IgD-negative memory B cell (primary cell): ENCODE measurements around the gene PTK7. TPM values are rescaled to one million over a fixed set of nuclear protein-coding genes. Genes with fewer than 3 reads are reported as not detected.

Experiments
- H3K27ac Mint-ChIP-seq, 3 donors: one replicate each; pipeline ENCODE4 v1.8.0; 2020 to 2022; ENCODE audit warnings: mild to moderate bottlenecking in 3 of 3, mixed read lengths in 3 of 3, moderate library complexity in 1 of 3
- H3K27me3 Mint-ChIP-seq: one replicate; pipeline ENCODE4 v1.8.0; 2021; ENCODE audit warnings: mixed read lengths
- H3K36me3 Mint-ChIP-seq: one replicate; pipeline ENCODE4 v1.8.0; 2020; ENCODE audit warnings: mild to moderate bottlenecking, mixed read lengths
- H3K4me1 Mint-ChIP-seq, 3 donors: one replicate each; pipeline ENCODE4 v1.8.0; 2020 to 2022; ENCODE audit warnings: mixed read lengths in 3 of 3, mild to moderate bottlenecking in 1 of 3
- H3K4me3 Mint-ChIP-seq, 4 donors: one replicate each; pipeline ENCODE4 v1.8.0; 2020 to 2022; ENCODE audit warnings: mild to moderate bottlenecking in 4 of 4, mixed read lengths in 4 of 4, moderate library complexity in 3 of 4
- H3K9me3 Mint-ChIP-seq, 3 donors: one replicate each; pipeline ENCODE4 v1.8.0; 2020 to 2021; ENCODE audit warnings: mixed read lengths in 3 of 3, mild to moderate bottlenecking in 1 of 3
- polyA plus RNA-seq: library from polyadenylated mRNA; unstranded; fragments of 300-500 nt; fragmentation: Illumina TruSeq; gene quantifications from one replicate; pipeline ENCODE4 v1.2.3, GENCODE V29; 2021

The PTK7 gene
- polyA plus RNA-seq, 1 donor from 2014 or later: not detected

DNA sequence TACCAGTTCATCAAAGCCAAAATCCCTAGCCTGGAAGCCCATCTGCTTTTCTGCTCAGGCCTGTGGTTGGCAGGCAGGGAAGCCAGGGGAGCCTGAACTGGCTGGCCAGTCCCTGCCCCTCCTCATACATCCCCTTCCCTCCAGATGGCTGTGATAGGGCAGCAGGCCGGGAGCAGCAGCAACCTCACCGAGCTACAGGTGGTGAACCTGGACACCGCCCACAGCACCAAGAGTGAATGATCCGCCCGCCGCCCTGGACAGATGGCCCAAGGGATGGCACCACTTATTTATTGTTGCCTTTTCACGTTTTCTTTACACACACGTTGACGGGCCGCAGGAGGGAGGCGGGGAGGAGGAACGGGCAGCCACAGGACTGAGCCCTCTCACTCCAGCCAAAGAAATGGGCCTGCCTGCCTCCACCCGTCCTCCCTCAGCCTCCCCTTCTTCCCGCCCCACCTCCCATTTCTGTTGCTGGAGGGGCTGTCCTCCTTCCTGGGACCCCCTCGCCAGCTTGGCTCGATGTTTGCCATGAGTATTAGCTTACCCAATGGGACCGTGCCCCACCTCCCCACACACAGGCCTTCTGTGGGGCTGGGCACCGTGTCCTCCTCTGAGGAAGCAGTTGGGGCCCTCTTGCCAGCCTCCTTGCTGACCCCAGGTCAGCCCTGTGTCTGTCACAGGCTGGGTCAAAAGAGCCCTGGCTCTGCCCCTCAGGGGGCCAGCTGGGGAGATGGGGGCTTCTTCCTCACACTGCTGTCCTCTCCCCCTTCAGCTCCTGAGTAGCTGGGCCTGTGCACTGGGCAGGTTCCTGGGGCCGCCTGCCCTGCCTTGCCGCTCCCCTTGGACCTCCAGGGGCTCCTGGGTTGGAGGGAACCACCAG is 103.1 kb downstream of the PTK7 start:
- Mint-ChIP-seq H3K27ac (peak overlapping the region; percentile 3 to 75 (median 39)), H3K4me3 (peak overlapping the region in 3 of 4 donors; percentile 21 to 61 (median 28)), H3K27me3 (no peaks in the 10 kb centered on the region), H3K36me3 (peaks cover 9% of the 10 kb centered on the region), H3K9me3 (no peaks in the 10 kb centered on the region), H3K4me1 (peaks cover 26 to 33% (median 32%) of the 10 kb centered on the region in 3 donors)

DNA sequence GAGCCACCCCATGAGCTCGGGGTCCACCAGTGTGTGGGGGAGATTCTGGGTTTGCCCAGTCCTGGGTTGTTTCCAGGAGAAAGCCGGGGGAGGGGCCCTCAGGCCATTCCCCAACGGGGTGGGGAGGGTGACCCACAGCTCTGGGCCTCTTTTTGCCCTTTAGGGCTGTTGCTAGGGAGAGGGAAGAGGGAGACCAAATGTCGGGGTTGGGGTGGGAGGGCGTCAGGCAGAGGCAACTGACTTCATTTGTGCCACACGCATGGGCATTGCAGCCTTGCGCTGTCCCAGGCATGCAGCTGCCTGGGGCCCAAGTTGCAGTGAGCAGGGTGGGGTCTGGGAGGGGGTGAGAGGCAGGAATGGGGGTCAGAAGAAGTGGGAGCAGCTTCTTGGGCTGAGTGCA is 103.9 kb downstream of the PTK7 start:
- no peaks in the 10 kb centered on the region for H3K27me3 Mint-ChIP-seq
- peaks cover 24 to 33% (median 27%) of the 10 kb centered on the region in 3 donors for H3K4me1 Mint-ChIP-seq
- no peak overlapping the region for H3K4me3 Mint-ChIP-seq
- H3K9me3 Mint-ChIP-seq: no peaks in the 10 kb centered on the region
- H3K36me3 Mint-ChIP-seq: peaks cover 10% of the 10 kb centered on the region
- peak overlapping the region in 1 of 3 donors; percentile 39 for H3K27ac Mint-ChIP-seq

DNA sequence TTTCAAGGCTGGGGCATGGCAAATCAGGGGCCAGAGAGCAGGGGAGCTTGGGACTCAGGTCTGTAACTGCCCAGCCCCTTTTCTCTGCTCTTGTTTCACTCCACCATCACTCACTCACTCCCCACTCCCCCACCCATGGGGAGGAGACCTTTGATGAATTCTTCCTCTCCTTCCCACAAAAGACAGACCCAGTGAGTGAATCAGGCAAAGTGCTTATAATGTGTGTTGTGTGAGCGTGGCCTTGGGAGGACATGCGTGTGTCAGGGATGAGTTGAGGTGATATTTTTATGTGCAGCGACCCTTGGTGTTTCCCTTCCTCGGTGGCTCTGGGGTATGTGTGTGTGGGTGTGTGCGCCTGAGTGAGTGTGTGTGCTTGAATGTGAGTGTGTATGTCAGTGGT is 104.9 kb downstream of the PTK7 start:
- no peaks in the 10 kb centered on the region for H3K27me3 Mint-ChIP-seq
- peaks cover 13% of the 10 kb centered on the region for H3K36me3 Mint-ChIP-seq
- H3K4me3 Mint-ChIP-seq: peak overlapping the region; percentile 0 to 95 (median 80)
- H3K4me1 Mint-ChIP-seq: peaks cover 25 to 34% (median 30%) of the 10 kb centered on the region in 3 donors
- H3K9me3 Mint-ChIP-seq: no peaks in the 10 kb centered on the region
- H3K27ac Mint-ChIP-seq: peak overlapping the region; percentile 31 to 90 (median 85)

DNA sequence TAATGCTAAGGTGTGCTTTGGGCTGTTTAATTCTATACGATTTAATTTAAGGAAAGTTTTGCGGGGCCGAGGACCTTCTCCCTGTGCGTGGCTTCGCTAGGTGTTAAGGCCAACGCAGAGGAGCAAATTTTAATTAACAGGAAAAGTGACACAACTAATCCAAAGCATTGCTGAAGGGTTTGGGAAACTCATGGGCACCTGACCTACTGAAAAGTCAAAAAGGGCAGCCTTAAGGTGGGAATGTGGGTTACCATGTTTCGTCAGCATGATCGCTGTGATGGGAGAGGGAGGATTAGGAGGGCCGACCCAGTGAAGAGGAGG is 105.5 kb downstream of the PTK7 start:
- H3K36me3 Mint-ChIP-seq: peaks cover 17% of the 10 kb centered on the region
- H3K27ac Mint-ChIP-seq: peak overlapping the region; percentile 85 to 96 (median 89)
- no peaks in the 10 kb centered on the region for H3K9me3 Mint-ChIP-seq
- peaks cover 29 to 38% (median 30%) of the 10 kb centered on the region in 3 donors for H3K4me1 Mint-ChIP-seq
- peak overlapping the region; percentile 70 to 96 (median 92) for H3K4me3 Mint-ChIP-seq
- H3K27me3 Mint-ChIP-seq: no peaks in the 10 kb centered on the region

DNA sequence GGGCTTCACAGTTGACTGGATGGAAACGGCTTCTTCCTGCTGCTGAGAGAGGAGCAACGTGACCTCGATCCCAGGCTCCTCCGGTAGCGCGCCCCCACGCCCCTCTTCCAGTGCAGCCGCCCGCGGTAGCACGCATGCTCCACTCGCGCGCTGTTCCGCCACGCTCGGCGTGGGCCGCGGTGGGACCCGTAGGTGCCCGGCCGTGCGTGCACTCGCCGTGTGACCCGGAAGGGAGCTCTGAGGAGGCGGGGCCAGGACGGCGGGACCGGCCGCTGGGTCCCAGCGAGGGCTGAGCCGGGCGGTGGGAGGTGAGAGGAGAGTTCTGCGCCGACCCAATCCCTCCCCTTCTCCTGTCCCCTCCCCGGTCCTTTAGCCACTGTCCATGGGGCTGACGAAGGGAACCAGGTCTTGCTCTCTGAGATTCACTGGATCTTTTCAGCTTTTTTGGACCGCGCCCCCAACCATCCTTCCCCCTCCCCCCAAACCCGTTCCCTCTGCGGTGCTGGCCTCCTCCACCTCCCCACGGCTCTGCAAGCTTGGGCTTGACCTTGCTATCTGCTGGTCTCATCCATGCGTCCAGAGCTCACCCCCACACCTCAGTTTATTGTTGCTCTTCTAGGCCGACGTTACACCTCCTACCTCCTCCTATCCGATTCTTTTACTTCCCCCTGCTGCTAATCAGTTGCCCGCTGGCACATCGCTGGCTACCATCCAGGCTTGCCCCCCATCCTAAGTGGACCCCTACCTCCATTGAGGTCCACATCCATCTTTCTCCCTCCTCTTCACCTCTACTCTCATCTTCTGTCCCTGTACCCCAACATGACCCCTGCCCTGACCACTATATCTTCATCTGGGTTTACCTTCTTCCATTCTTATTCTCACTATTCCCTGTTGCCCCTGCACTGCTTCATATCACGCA is 106.1 kb downstream of the PTK7 start, which contains the start of gene CUL9:
TSS of gene CUL9 (plus strand) at position 255 of the 919 bp plus-strand sequence. CDS start 2,115 bp downstream, outside the sequence.
- Mint-ChIP-seq H3K4me3 (peak within 1 kb of the TSS; percentile 70 to 96 (median 92)), H3K27ac (peak within 1 kb of the TSS; percentile 85 to 96 (median 89)), H3K9me3 (no peaks in the 10 kb centered on the region), H3K27me3 (no peaks in the 10 kb centered on the region), H3K4me1 (peaks cover 29 to 38% (median 30%) of the 10 kb centered on the region in 3 donors), H3K36me3 (peaks cover 17% of the 10 kb centered on the region)

DNA sequence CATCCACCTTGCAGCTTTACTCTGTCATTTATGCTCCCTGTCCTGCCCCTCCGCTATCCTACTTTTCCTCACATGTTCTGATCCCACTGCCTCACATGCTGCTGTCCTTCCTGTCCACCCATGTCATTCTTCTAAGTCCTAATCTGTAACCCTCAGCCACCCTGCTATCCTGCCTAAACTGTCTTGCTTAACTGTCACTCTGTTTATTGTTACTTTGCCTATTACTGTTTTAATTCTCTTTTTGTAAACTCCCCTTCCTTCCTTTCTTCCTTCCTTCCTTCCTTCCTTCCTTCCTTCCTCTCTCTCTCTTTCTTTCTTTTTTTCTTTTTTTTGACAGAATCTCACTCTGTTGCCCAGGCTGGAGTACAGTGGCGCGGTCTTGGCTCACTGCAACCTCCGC is 107.3 kb downstream of the PTK7 start:
- Mint-ChIP-seq H3K4me3 (peak overlapping the region; percentile 53 to 96 (median 82)), H3K27me3 (no peaks in the 10 kb centered on the region), H3K36me3 (peaks cover 16% of the 10 kb centered on the region), H3K4me1 (peaks cover 29 to 38% (median 30%) of the 10 kb centered on the region in 3 donors), H3K9me3 (no peaks in the 10 kb centered on the region), H3K27ac (peak overlapping the region; percentile 31 to 96 (median 85))

DNA sequence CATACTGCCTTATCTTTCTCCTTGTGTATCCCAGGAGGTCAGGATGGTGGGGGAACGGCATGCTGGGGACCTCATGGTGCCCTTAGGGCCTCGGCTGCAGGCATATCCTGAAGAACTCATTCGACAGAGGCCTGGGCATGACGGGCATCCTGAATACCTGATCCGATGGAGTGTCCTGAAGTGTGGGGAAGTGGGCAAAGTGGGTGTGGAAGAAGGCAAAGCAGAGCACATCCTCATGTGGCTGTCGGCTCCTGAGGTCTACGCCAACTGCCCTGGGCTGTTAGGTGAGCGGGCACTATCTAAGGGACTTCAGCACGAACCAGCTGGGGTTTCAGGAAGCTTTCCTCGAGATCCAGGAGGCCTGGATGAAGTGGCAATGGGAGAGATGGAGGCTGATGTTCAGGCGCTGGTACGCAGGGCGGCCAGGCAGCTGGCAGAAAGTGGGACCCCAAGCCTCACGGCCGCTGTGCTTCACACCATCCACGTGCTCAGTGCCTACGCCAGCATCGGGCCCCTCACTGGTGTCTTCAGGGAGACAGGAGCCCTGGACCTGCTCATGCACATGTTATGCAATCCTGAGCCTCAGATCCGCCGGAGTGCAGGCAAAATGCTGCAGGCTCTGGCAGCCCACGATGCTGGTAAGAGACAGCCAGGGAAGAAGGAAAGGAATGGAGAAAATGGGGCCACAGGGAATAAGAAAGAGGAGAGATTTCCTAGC is 108.3 kb downstream of the PTK7 start:
- peaks cover 13% of the 10 kb centered on the region for H3K36me3 Mint-ChIP-seq

DNA sequence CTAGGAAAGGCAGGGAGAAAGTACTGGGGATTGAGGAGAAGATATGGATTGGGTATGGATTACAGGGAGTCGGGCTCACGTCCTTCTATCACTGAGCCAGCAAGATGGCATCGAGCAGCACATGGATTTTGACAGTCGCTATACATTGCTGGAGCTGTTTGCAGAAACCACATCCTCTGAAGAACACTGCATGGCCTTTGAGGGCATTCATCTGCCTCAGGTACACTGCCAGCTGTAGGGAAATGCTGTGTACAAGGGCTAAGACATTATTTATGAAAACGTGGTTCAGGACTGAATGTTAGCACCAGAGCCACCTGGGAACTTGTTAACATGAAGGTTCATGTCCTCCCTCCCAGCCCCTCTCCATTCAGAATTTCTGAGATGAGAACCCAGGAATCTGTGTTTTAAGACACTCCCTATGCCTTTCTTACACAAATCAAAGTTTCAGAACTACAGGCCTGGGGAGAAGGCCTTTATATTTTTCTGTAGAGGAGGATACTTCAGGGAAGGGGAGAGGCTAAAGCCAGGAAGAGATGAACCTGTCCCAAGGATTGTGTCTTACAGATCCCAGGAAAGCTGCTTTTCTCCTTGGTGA is 109.4 kb downstream of the PTK7 start:
- H3K4me1 Mint-ChIP-seq: peaks cover 30 to 43% (median 37%) of the 10 kb centered on the region in 3 donors
- H3K36me3 Mint-ChIP-seq: peaks cover 13% of the 10 kb centered on the region
- H3K27me3 Mint-ChIP-seq: no peaks in the 10 kb centered on the region
- H3K9me3 Mint-ChIP-seq: no peaks in the 10 kb centered on the region
- peak overlapping the region in 1 of 4 donors; percentile 13 for H3K4me3 Mint-ChIP-seq
- H3K27ac Mint-ChIP-seq: no peak overlapping the region

More for the DNA sequence above, 108.3 kb downstream of the PTK7 start:
- Mint-ChIP-seq H3K4me3 (peak overlapping the region in 3 of 4 donors; percentile 70 to 84 (median 76)), H3K27me3 (no peaks in the 10 kb centered on the region), H3K4me1 (peaks cover 30 to 41% (median 32%) of the 10 kb centered on the region in 3 donors), H3K9me3 (no peaks in the 10 kb centered on the region), H3K27ac (peak overlapping the region in 1 of 3 donors; percentile 85)

DNA sequence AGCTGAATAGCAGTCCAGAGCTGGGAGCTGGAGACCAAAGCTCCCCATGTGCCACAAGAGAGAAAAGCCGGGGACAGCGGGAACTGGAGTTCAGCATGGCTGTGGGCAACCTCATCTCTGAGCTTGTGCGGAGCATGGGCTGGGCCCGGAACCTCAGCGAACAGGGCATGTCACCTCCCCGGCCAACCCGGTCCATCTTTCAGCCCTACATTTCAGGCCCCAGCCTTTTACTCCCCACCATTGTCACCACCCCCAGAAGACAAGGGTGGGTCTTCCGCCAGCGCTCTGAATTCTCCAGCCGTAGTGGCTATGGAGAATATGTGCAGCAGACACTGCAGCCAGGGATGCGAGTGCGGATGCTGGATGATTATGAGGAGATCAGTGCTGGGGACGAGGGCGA is 109.9 kb downstream of the PTK7 start:
- Mint-ChIP-seq H3K36me3 (peaks cover 16% of the 10 kb centered on the region), H3K27ac (peak overlapping the region in 1 of 3 donors; percentile 46), H3K9me3 (no peaks in the 10 kb centered on the region), H3K27me3 (no peaks in the 10 kb centered on the region), H3K4me1 (peaks cover 29 to 44% (median 35%) of the 10 kb centered on the region in 3 donors), H3K4me3 (no peak overlapping the region)

DNA sequence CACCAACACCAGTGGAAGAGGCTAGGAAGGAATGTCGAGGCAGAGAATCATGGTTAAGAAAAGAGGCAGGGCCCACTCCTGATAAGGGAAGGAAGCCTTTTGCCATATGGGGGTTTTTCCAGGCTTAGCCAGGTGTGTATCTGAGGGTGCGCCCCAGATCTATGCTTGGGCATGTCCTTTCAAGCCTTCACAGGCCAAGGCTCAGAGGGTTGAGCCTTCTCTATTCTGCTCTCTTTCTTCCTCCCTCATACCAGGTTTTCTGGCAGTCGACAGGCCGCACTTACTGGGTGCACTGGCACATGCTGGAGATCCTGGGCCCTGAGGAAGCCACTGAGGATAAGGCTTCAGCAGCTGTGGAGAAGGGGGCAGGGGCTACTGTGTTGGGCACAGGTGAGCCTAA is 110.6 kb downstream of the PTK7 start:
- no peak overlapping the region for H3K27ac Mint-ChIP-seq
- peak overlapping the region in 1 of 4 donors; percentile 54 for H3K4me3 Mint-ChIP-seq
- no peaks in the 10 kb centered on the region for H3K9me3 Mint-ChIP-seq
- peaks cover 16% of the 10 kb centered on the region for H3K36me3 Mint-ChIP-seq
- H3K27me3 Mint-ChIP-seq: no peaks in the 10 kb centered on the region
- peaks cover 22 to 37% (median 29%) of the 10 kb centered on the region in 3 donors for H3K4me1 Mint-ChIP-seq

DNA sequence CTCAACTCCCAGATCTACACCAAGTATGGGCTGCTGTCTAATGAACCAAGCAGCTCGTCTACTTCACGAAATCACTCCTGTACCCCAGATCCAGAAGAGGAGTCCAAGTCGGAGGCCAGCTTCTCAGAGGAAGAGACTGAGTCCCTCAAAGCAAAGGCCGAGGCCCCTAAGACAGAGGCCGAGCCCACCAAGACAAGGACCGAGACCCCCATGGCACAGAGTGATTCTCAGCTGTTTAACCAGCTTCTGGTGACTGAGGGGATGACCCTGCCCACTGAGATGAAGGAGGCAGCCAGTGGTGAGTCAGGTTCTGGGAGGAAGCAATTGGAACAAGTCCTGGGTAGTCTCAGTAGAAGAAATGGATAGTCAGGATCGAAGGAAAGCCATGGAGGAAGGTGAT is 111.7 kb downstream of the PTK7 start:
- Mint-ChIP-seq H3K4me1 (peaks cover 16 to 32% (median 24%) of the 10 kb centered on the region in 3 donors), H3K4me3 (no peak overlapping the region), H3K27me3 (no peaks in the 10 kb centered on the region), H3K9me3 (no peaks in the 10 kb centered on the region), H3K27ac (no peak overlapping the region), H3K36me3 (peaks cover 19% of the 10 kb centered on the region)

DNA sequence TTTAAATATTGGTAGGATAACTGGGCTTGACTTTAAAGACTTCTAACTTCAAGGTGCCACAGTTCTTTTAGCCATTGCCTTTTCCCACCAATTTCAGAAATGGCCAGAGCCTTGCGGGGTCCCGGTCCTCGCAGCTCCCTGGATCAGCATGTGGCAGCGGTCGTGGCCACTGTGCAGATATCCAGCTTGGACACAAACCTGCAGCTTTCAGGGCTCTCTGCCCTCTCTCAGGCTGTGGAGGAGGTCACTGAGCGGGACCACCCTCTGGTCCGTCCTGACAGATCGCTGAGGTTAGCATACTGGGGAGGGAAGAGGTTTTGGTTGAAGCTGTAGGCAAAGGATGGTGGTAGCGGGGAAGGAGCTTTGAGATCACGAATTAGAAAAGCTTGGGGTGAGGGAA is 112.3 kb downstream of the PTK7 start:
- no peaks in the 10 kb centered on the region for H3K27me3 Mint-ChIP-seq
- H3K4me1 Mint-ChIP-seq: peaks cover 12 to 26% (median 18%) of the 10 kb centered on the region in 3 donors
- H3K9me3 Mint-ChIP-seq: no peaks in the 10 kb centered on the region
- H3K36me3 Mint-ChIP-seq: peaks cover 18% of the 10 kb centered on the region
- no peak overlapping the region for H3K4me3 Mint-ChIP-seq
- no peak overlapping the region for H3K27ac Mint-ChIP-seq

DNA sequence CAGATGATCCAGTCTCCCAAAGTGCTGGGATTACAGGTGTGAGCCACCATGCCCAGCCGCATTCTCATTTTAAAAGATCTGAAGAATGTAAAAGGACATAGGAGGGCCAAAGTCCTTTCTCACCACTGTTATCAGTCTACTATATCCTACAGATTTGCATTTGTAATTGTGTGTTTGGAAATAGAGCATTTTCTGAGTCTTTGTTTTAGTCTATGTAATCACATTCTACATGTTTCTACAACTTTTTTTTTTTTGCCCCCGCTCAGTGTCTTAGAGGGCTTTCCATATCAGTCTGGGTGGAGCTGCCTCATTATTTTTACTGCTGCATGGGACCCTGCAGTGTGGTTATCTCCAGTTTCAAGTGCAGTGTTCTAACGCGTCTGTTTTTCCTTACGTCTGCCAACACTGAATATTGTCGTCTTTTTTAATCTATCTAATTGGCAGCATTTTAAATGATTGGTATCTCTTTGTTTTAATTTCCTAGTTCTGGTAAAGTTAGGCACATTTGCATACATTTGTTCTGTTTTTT is 113.7 kb downstream of the PTK7 start:
- peaks cover 6 to 16% (median 14%) of the 10 kb centered on the region in 3 donors for H3K4me1 Mint-ChIP-seq
- no peaks in the 10 kb centered on the region for H3K27me3 Mint-ChIP-seq
- H3K9me3 Mint-ChIP-seq: no peaks in the 10 kb centered on the region
- peaks cover 13% of the 10 kb centered on the region for H3K36me3 Mint-ChIP-seq
- peak overlapping the region in 1 of 3 donors; percentile 7 for H3K27ac Mint-ChIP-seq
- H3K4me3 Mint-ChIP-seq: no peak overlapping the region

DNA sequence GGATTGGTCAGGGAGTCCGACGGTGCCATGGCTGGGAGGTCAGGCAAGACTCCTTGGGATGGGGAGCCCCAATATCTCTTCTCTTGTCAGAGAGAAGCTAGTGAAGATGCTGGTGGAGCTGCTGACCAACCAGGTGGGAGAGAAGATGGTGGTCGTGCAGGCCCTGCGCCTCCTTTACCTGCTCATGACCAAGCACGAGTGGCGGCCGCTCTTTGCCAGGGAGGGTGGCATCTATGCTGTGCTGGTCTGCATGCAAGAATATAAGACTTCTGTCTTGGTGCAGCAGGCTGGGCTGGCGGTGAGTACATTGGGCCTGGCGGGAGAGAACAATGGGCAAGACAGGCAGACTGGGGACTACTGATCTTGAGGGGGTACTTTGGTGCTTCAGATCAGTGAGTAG is 116.8 kb downstream of the PTK7 start:
- Mint-ChIP-seq H3K9me3 (no peaks in the 10 kb centered on the region), H3K27ac (no peak overlapping the region), H3K36me3 (peaks cover 11% of the 10 kb centered on the region), H3K4me1 (peaks cover 0 to 10% (median 7%) of the 10 kb centered on the region in 3 donors), H3K27me3 (no peaks in the 10 kb centered on the region), H3K4me3 (no peak overlapping the region)
